T follicular helper cell (primary cell): ENCODE measurements around the gene MEP1B.
"Not testable (repeated sequence)": the region's sequence is repeated elsewhere in the genome, so short reads cannot be mapped to it uniquely, and the experiment has no call there.

Experiments used
- DNase-seq: peaks from one replicate; pipeline ENCODE4 v3.0.0-alpha.2; 2020; ENCODE audit warnings: low read depth

The MEP1B gene

DNA sequence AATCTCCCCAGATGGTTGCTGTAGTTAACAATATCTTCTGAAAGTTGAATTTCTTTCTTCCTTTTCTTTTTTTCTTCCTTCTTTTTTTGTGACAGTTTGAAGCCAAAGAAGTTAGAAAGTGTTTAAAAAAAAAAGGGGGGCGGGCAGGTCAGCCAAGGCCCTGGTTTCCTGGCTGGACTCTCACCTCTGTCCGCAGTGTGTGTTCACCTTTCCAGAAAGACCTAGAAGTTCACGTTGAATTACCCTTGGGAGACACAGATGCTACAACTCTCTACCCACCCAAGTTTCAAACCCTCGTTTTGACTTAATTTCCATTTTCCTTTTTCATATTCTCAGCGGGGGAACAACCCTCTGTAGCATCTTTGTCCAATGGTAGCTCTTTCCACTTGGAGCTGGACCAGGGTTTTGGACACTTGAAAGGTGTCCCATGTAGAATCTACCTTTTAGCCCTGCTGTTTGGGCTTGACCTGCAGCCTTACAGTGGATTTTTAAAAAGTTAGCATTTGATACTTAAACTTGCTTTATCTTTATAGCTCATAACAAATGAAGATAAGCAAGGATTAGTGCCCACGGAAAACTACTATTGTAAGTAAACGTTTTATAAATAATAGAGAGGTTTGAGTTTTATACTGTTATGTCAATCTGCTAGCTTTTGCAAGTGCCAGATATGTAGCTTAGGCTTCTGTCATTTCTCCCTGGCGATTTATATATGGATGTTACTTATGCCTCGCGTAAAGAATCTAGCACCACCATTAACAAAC, 20.0 kb downstream of the MEP1B start:
- no peak for DNase-seq

- DNase-seq, result no peak
Observed at GRCh38 chr18:32213693-32214092, 23.9 kb downstream of the MEP1B start.

DNA sequence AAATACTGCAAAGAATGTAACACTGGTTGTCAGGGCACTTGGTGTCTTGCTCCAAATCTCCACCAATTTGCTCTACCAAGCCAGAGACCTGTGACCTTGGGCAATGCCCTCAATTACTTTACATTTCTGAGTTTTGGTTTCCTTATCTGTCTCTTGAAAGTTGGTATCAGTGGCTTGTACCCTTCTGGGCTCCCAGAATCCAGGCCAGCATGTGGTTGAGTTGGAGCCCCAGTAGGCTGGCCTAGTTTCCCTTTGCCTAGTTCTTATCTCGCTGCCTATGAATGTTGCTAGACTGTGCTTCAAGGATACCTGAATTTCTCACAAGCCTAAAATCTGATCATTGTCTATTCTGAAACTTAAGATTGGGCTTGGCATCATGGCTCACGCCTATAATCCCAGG, 26.6 kb downstream of the MEP1B start:
- DNase-seq, result no peak

GRCh38 chr18:32219431-32220018, 29.7 kb downstream of the MEP1B start:
- DNase-seq, result no peak

DNA sequence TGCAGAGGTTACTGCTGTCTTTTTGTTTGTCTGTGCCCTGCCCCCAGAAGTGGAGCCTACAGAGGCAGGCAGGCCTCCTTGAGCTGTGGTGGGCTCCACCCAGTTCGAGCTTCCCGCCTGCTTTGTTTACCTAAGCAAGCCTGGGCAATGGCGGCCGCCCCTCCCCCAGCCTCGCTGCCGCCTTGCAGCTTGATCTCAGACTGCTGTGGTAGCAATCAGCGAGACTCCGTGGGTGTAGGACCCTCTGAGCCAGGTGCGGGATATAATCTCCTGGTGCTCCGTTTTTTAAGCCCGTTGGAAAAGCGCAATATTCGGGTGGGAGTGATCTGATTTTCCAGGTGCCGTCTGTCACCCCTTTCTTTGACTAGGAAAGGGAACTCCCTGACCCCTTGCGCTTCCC, 43.5 kb downstream of the MEP1B start:
- DNase-seq, result not testable (repeated sequence)

GRCh38 chr18:32237049-32237448, 47.2 kb downstream of the MEP1B start:
- no peak for DNase-seq

GRCh38 chr18:32238635-32239268, 48.9 kb downstream of the MEP1B start:
- no peak for DNase-seq

DNA sequence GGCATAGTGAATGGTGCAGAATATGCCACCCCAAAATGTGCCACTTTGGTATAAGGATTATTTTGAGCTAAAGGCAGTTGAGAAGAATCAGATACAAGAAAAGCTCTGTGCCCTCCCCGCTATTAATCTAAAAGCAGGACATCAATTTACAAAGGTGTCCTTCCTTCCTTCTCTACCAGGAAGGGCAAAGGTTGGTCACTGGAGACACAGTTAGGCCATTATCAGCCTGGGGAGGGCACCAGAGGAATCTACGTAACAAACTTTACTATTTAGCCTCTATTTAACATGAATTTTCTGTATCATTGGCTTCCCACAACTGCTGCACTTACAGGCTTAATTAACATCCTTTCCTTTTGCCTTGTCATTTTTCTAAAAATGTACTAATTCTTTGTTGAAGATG, 52.6 kb downstream of the MEP1B start:
- DNase-seq, result no peak

DNA sequence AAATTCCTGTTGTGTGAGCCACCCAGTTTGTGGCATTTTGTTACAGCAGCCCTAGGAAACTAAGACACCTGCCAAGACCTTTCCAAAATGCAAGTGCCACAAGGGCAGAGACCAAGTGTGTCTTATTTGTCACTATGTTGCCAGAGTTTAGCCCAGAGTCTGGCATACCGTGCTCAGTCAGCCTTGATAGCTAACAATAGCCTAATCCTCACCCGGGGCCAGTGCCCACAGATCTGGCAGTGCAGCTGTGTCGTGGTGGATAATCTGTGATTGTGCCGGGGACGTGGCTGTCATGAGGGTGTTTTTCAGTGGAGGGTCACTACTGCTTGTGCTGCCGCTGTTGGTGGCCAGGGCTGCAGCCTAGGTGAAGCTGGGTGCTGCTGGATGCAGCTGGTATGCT, 53.5 kb downstream of the MEP1B start:
- DNase-seq, result no peak

- no peak for DNase-seq
Observed at GRCh38 chr18:32244881-32245280, 55.0 kb downstream of the MEP1B start.

DNA sequence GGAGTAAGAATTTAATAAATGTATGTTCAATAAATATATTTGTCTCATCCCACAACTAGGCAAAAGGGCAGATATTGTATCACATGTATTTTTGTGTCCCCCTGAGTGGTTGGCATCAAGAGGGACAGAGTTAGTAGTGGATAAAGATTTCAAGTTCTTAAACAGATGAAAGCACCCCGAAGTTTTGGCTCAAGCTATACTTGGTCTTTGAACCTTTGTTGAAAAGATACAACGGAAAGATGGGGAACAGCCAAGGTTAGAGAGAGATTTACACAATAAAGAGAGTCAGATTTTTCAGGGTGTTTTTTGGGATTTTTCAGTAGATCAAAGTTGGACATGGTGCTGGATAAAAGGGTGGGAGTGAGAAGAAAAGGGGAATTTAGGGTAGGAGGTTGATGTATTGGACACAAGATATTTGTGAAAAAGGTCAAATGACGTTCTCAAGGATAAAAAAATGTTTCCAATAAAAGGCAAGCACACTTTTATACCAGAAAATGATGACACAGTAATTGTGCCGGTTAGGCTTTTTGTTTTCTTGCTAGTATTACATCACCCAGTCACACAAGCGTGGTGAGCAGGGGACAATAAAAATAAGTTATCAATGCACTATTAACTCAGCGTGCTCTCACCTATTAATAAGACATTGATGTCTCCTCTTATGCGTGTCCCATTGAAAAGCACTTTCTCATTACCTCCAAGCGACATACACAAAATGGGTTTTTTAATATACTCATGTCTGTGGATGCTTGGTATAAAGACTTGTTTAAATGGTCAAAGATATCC, 59.5 kb downstream of the MEP1B start:
- no peak for DNase-seq

- no peak for DNase-seq
Observed at GRCh38 chr18:32251466-32251865, 61.6 kb downstream of the MEP1B start.

DNA sequence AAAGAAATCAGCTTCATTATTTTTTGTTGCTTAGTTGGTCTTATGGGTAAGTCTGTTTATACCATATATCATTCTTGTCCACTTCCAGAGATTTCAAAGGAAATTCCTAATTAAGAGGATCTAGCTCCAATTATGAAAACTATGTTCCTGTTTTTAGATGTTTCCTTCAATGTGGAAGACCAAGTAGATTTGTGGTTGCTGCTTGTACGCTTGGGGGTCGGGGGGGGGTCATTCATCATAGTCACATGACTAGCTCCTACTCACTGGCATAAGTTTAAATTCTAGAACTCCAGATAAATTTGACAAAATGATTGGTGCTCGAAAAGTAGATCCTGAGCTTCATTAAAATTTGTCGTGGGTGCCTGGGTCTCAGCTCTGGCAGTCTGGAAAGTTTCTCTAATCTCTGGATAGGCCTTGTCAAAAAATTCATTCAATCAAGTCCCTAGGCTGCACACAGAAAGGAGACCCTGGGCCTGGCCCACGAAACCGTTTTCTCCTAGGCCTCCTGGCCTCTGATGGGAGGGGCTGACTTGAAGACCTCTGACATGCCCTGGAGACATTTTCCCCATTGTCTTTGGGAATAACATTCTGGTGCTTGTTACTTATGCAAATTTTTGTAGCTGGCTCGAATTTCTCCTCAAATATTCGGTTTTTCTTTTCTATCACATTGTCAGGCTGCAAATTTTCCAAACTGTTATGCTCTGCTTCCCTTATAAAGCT, 62.5 kb downstream of the MEP1B start:
- no peak for DNase-seq

DNA sequence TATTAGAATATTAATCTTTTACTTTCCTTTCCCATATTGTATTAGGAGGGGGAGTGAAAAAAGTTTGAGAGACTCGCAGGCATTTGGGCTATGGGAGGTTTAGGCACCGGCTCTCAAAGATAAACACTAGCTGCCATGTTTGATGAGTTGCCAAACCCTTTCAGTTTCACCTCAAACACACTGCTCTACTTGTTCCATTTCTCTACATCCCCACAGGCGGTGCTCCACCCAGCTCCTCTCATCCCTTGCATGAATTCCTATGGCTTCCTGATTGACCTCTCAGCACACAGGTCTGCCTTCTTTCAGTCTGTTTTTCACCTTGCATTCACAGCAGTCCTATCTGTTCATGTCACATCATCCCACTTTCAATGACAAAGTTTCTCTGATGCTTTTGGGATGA, 65.7 kb downstream of the MEP1B start:
- no peak for DNase-seq

DNA sequence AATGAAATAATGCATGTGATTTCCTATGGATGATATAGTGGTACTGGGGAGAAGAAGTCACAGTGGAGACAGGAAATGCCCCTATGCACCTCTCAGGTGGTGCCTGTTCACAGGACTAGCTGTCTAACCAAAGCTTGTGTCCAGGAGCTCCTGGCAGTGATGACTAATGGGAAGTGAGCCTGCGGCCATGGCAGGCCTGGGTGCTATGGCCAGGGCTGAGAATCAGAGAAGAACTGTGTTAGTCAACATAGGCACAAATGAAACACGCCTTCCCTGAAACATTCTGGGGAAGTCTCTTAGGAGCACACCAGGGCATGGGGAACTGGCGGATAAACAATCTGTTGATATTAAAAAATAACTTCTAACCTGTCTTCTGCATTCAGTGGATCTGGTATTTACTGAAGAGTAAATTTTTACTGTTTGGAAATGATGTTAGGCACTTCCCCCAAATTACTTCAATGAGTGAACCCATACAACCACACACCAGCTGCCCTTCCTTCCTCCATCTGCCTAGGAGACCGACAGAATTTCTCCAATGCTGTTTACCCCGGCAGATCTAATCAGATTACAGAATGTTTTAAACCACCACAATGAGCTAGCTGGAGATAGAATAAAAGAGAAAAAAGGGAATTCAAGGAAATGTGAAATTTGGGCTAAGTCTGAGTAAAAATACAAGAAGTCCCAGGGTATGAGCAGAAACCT, 67.4 kb downstream of the MEP1B start:
- no peak for DNase-seq

- no peak for DNase-seq
Observed at GRCh38 chr18:32258148-32258547, 68.3 kb downstream of the MEP1B start.

DNA sequence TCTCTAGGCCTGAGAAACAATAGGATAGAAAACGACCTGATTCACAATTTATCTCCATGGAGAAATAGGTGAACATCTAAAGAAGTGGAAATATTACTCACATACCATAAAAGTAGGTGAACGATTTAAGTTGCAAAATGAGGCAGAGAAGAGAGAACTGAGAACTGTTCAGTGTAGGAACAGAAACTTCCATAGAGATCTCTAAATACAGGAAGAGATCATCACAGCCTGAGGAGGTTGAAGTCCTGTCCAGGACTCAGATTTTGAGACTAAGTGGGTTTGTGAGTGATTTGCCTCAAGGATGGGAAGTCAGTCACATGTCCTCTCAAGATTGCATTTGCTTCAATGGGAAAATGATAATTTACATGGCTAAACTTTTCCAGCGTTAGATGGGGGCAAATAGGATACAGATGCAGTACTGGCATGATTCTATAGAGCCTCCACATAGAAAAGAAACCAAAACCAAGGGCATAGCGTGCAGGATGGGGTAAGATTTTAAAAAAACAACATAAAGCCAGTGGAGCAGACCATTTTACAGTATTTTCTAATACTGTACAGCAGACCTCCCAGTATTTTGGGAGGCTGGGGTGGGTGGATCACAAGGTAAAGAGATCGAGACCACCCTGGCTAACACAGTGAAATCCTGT, 68.8 kb downstream of the MEP1B start:
- DNase-seq, result no peak

- no peak for DNase-seq
Observed at GRCh38 chr18:32259553-32259952, 69.7 kb downstream of the MEP1B start.

GRCh38 chr18:32261003-32261402, 71.2 kb downstream of the MEP1B start:
- no peak for DNase-seq

- DNase-seq, result no peak
Observed at GRCh38 chr18:32262092-32262491, 72.3 kb downstream of the MEP1B start.

DNA sequence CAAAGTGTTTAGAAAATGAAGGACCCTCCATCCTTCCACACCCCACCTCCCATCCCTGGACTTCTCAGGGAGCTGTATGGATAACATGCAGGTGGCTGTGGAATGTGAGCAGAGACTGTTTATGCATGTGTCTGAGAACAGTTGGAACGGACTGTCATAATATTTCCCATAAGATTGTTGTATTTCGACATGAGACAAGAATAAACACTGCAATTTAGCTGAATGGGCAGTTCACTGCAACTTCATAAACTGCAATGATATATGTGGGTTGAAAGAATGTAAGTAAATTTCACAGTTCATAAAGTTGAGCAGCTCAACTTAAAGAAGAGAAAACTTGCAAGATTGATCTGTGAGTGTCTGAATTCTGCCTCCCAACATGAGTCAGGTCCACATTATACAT, 74.6 kb downstream of the MEP1B start:
- DNase-seq, result no peak
